Mucosa of descending colon (tissue), 3 donors: ENCODE results near the gene ZNF423. TPM values are rescaled to one million over a fixed set of nuclear protein-coding genes. Genes with fewer than 3 reads are reported as not detected.

Source experiments
- ATAC-seq: fragments of 200-7000 bp; cut with Tn5 transposase; one replicate; pipeline ENCODE4 v1.9.1; 2020; ENCODE audit warnings: mild to moderate bottlenecking, moderate library complexity
- DNase-seq, 3 donors: peaks; one replicate each; pipeline ENCODE4 v3.0.0-alpha.2; 2020
- H3K36me3 ChIP-seq: fragments of 200-600 bp; one replicate; pipeline ENCODE4 v1.8.0; 2021; ENCODE audit warnings: low read depth, mild to moderate bottlenecking
- H3K4me1 ChIP-seq: fragments of 200-600 bp; one replicate; pipeline ENCODE4 v1.8.0; 2021; ENCODE audit warnings: low read depth, mild to moderate bottlenecking
- H3K4me3 ChIP-seq: fragments of 200-600 bp; one replicate; pipeline ENCODE4 v1.8.0; 2021; ENCODE audit warnings: mild to moderate bottlenecking
- H3K9me3 ChIP-seq: fragments of 200-600 bp; one replicate; pipeline ENCODE4 v1.8.0; 2021; ENCODE audit warnings: mild to moderate bottlenecking
- CTCF ChIP-seq: fragments of 200-600 bp; IDR thresholded peaks from one replicate; pipeline ENCODE4 v1.8.0; 2022; ENCODE audit warnings: antibody characterized with exemption, mild to moderate bottlenecking
- intact Hi-C, 2 donors: fragments of 100-400 bp; cut with DNase I in 1 of 2; cut with micrococcal nuclease in 1 of 2; formaldehyde crosslinking; loops; one replicate each; pipeline versions ENCODE4 v1.11.0 to v1.11.1; 2022; cut with DNase I, micrococcal nuclease
- total RNA-seq, 3 donors: library from RNA; stranded (reverse); fragmentation: NEBNext Ultra II Directional in 2 of 3; extraction: Animal tissue kit (Norgen Biotek cat#: 25700) in 2 of 3; gene quantifications; one replicate each; pipeline versions ENCODE4 v1.2.1 to v1.2.4, GENCODE V29; 2021 to 2023
- donor health status: DM: no; HTN: no; CAD: no; lungs with moderate emphysema.
- donor health status: DM: no; HTN: no; CAD: no.
- donor health status: DM: no; HTN: yes; CAD: no.

ZNF423 gene
- total RNA-seq, 3 donors from 2014 or later: 6.7 to 11.6 (median 11.0) TPM

DNA sequence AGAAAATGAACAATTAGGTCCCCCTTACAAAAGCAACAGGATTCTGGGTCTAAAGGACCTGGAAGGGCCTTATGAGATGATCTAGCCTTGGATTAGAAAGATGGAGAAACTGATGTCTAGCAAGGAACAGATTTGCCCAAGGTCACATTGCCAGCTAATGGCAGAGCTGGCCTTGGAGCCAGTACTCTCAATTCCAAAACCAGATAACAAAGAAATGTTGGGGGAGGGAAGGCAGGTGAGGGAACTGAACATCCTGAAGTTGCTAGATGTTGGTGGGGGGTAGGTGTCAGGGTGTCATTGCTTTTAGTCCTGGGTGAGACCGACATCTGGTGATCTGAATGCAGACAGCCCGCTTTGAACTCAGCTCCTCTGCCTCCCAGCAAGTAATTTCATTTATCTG is 11.3 kb upstream of the ZNF423 start:
- Histone ChIP-seq H3K4me3 (no peak overlapping the region), H3K9me3 (no peaks in the 10 kb centered on the region), H3K4me1 (no peaks in the 10 kb centered on the region), H3K36me3 (no peaks in the 10 kb centered on the region)
- ATAC-seq (no peak), DNase-seq (no peak)
- no peak for TF ChIP-seq CTCF
- intact Hi-C loops: no loop called here

DNA sequence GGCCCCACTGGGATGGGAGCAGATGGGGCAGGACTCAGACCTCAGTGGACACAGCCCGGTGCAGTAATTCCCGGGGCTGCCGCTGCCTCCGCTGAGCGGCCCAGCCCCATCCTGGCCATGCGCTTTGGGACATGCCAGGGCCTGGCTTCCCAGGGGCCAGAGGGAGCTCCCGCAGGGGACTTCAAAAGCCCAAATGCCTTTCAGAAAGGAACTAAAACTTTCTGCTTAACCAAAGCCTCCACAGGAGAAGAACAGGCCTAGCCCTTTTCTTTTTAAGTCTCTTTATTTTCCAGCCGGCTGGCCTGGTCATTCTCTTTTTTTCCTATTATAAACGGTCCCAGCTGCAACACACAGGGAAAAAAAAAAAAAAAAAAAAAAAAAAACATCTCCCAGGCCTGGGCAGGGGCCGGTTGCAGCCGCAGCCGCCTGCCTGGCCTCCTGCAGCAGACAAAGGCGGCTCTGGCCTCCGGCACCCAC is 10.7 kb upstream of the ZNF423 start:
- Histone ChIP-seq H3K4me1 (no peaks in the 10 kb centered on the region), H3K36me3 (no peaks in the 10 kb centered on the region), H3K9me3 (no peaks in the 10 kb centered on the region), H3K4me3 (no peak overlapping the region)
- ATAC-seq (no peak), DNase-seq (no peak)
- TF ChIP-seq CTCF: no peak
- intact Hi-C loops: no loop called here

DNA sequence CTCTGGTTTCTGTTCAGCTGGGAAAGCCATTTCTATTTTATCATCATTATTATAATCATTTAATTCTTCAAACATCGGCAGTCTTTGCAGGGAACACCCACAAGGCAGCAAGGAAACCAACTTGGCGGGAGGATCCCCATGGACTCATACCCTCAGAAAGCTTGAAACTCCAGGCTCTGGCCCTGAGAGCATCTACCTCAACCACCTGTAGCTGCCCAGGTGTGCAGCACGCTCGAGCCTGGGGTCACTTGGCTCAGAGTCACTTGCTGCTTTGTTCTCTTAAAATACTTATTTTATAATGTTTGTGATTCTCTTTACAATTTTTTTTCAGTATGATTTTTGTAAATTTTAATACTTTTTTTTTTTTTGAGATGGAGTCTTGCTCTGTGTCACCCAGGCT is 6.8 kb upstream of the ZNF423 start:
- H3K4me3 ChIP-seq: no peak overlapping the region
- no peaks in the 10 kb centered on the region for H3K4me1 ChIP-seq
- intact Hi-C loops: no loop called here
- H3K9me3 ChIP-seq: no peaks in the 10 kb centered on the region
- no peak for DNase-seq
- ATAC-seq: no peak
- H3K36me3 ChIP-seq: no peaks in the 10 kb centered on the region
- no peak for TF ChIP-seq CTCF

DNA sequence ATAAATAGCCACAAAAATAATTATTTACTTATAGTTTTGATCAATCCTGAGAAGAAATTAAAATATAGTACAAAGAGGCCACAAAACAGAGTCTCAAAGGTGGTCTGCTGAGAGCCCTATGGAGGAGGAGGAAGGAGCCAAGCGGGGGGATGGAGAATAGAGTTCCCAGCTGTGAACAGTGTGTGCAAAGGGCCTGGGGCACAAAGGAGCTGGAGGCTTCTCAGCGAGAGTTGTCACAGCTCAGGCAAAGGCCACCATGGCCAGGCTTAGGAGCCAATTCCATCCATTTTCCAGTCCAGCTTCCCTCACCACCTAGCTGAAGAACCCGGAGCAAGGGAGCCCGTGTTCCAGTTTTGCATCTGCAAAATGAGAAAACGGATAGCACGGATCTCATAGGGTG is 5.4 kb upstream of the ZNF423 start:
- Histone ChIP-seq H3K36me3 (no peaks in the 10 kb centered on the region), H3K4me3 (no peak overlapping the region), H3K4me1 (no peaks in the 10 kb centered on the region), H3K9me3 (no peaks in the 10 kb centered on the region)
- no peak for ATAC-seq
- no peak for DNase-seq
- TF ChIP-seq CTCF: no peak
- intact Hi-C loops: no loop called here

- Histone ChIP-seq H3K9me3 (no peaks in the 10 kb centered on the region), H3K4me3 (no peak overlapping the region), H3K4me1 (no peaks in the 10 kb centered on the region), H3K36me3 (no peaks in the 10 kb centered on the region)
- no peak for DNase-seq
- TF ChIP-seq CTCF: no peak
- intact Hi-C loops: no loop called here
- no peak for ATAC-seq
Measured at GRCh38 chr16:49860593-49860992, 4.7 kb upstream of the ZNF423 start.
